Fibroblast of lung (primary cell): Measurements from ENCODE around the gene SPRYD3. TPM values are rescaled to one million over a fixed set of nuclear protein-coding genes. Genes with fewer than 3 reads are reported as not detected.
"Not testable (repeated sequence)": the region's sequence is repeated elsewhere in the genome, so short reads cannot be mapped to it uniquely, and the experiment has no call there.

Experiments
- DNase-seq, 2 donors: peaks; one replicate each; pipeline versions ENCODE4 v3.0.0 to v3.0.0-alpha.2; 2010; ENCODE audit warnings: low read depth in 2 of 2
- H2AFZ ChIP-seq: 2 replicates; pipeline ENCODE4 v1.5.1; 2012; ENCODE audit warnings: low read length, control low read depth, inconsistent platforms
- H3K27ac ChIP-seq: 2 replicates; pipeline ENCODE4 v1.5.1; 2011; ENCODE audit warnings: low read length, control low read depth; ENCODE audit not compliant: insufficient read depth
- H3K27me3 ChIP-seq: 2 replicates; pipeline ENCODE4 v1.5.1; 2011; ENCODE audit warnings: mild to moderate bottlenecking, low read length; ENCODE audit not compliant: control insufficient read depth, insufficient read depth
- H3K36me3 ChIP-seq: 2 replicates; pipeline ENCODE4 v1.5.1; 2011; ENCODE audit warnings: low read length; ENCODE audit not compliant: control insufficient read depth, insufficient read depth
- H3K4me1 ChIP-seq: 2 replicates; pipeline ENCODE4 v1.5.1; 2011; ENCODE audit warnings: low read length; ENCODE audit not compliant: control insufficient read depth, insufficient read depth; ENCODE audit errors: extremely low read depth
- H3K4me2 ChIP-seq: 2 replicates; pipeline ENCODE4 v1.5.1; 2011; ENCODE audit warnings: low read length, control low read depth; ENCODE audit not compliant: insufficient read depth; ENCODE audit errors: extremely low read depth
- H3K4me3 ChIP-seq, 4 experiments: fragments of 200-600 bp in 1 of 4; sonication (generic) in 1 of 4; replicated peaks in 1 of 4; 2 replicates each; pipeline ENCODE4 v1.5.1; 2011 to 2016; ENCODE audit warnings: low read length in 4 of 4, low read depth in 3 of 4, mild to moderate bottlenecking in 3 of 4, control low read depth in 2 of 4, inconsistent platforms in 1 of 4, mixed read lengths in 1 of 4; ENCODE audit not compliant: insufficient read depth in 1 of 4; ENCODE audit errors: control extremely low read depth in 1 of 4
- H3K79me2 ChIP-seq: 2 replicates; pipeline ENCODE4 v1.5.1; 2012; ENCODE audit warnings: mild to moderate bottlenecking, low read length, inconsistent platforms; ENCODE audit not compliant: control insufficient read depth, insufficient read depth
- H3K9ac ChIP-seq: 2 replicates; pipeline ENCODE4 v1.5.1; 2011; ENCODE audit warnings: mild to moderate bottlenecking, low read length, control low read depth; ENCODE audit not compliant: insufficient read depth
- H3K9me3 ChIP-seq: 2 replicates; pipeline ENCODE4 v1.5.1; 2012; ENCODE audit warnings: low read depth, low read length; ENCODE audit not compliant: control insufficient read depth, insufficient read depth
- H4K20me1 ChIP-seq: 2 replicates; pipeline ENCODE4 v1.5.1; 2011; ENCODE audit warnings: low read length; ENCODE audit not compliant: control insufficient read depth, insufficient read depth; ENCODE audit errors: extremely low read depth
- EZH2 ChIP-seq: IDR thresholded peaks from 2 replicates; pipeline ENCODE4 v1.5.1; 2012; ENCODE audit warnings: low read length, control low read depth, mild to moderate bottlenecking; ENCODE audit errors: missing control alignments
- polyA plus RNA-seq, 2 donors: library from polyadenylated mRNA; depleted of rRNA in 1 of 2; stranded (reverse) in 1 of 2; unstranded in 1 of 2; fragments of >200 nt; gene quantifications; 2 replicates each; pipeline ENCODE4 v1.2.1, GENCODE V29; 2011 to 2012; ENCODE audit warnings: missing spikeins in 1 of 2
- total RNA-seq: library from RNA; depleted of rRNA; stranded (reverse); fragments of >200 nt; gene quantifications from 2 replicates; pipeline ENCODE4 v1.2.1, GENCODE V29; 2014
- TF ChIP-seq, protein P1 (sequence below), 2 donors: IDR thresholded peaks in 1 of 2; conservative IDR thresholded peaks in 1 of 2; 1 replicate in 1 of 2; 2 replicates in 1 of 2; pipeline ENCODE4 v1.5.1; 2011 to 2012; ENCODE audit warnings: low read length in 2 of 2, control low read depth in 1 of 2, inconsistent platforms in 1 of 2, low read depth in 1 of 2, mild to moderate bottlenecking in 1 of 2

The SPRYD3 gene
- total and polyA plus RNA-seq, 2 donors (not counting 1 experiment from before 2014, with no cell fraction given): 18.2 to 23.3 TPM

- Histone ChIP-seq H2AFZ (no peak overlapping the region), H3K4me3 (no peak overlapping the region), H4K20me1 (no peaks in the 10 kb centered on the region), H3K9ac (no peak overlapping the region), H3K79me2 (no peaks in the 10 kb centered on the region), H3K4me2 (no peak overlapping the region), H3K27me3 (no peaks in the 10 kb centered on the region), H3K4me1 (no peaks in the 10 kb centered on the region), H3K27ac (no peak overlapping the region), H3K36me3 (no peaks in the 10 kb centered on the region), H3K9me3 (no peaks in the 10 kb centered on the region)
- DNase-seq: no peak
- TF ChIP-seq, protein P1, sequence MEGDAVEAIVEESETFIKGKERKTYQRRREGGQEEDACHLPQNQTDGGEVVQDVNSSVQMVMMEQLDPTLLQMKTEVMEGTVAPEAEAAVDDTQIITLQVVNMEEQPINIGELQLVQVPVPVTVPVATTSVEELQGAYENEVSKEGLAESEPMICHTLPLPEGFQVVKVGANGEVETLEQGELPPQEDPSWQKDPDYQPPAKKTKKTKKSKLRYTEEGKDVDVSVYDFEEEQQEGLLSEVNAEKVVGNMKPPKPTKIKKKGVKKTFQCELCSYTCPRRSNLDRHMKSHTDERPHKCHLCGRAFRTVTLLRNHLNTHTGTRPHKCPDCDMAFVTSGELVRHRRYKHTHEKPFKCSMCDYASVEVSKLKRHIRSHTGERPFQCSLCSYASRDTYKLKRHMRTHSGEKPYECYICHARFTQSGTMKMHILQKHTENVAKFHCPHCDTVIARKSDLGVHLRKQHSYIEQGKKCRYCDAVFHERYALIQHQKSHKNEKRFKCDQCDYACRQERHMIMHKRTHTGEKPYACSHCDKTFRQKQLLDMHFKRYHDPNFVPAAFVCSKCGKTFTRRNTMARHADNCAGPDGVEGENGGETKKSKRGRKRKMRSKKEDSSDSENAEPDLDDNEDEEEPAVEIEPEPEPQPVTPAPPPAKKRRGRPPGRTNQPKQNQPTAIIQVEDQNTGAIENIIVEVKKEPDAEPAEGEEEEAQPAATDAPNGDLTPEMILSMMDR (conservative IDR thresholded peaks at IDR 0.05 in 1 of 2, IDR thresholded peaks at IDR 0.05 in 1 of 2; ENCODE audit: low read depth in 1 of 2, low read length in 2 of 2): no peak
- TF ChIP-seq EZH2: no peak
These were observed 34.8 kb upstream of the SPRYD3 start for GRCh38 chr12:53113951-53114350.

DNA sequence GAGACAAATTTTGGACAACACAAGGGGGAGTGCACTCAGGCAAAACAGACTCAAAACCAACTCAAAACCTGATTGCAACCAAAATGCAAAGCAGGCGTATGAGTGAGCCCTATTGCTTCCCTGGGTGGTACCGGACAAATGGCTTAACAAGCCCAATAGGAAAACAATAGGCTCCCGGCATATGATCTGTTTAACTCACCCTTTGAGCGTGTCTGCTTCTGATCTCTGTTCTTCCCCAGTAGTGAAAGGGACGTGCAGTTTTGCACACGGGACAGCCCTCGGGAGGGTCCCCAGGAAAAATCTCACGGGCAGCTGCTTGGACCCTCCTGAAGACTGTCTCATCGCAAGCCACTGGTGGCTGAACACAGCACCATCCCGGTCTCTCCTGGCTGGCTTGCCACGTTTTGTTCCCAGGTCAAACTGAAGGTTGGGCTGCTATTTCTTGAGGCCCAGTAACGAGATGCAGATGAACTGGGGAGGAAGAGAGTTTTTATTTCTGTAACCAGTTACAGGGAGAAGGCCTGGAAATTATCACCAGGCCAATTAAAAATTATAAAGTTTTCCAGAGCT lies 34.0 kb upstream of the SPRYD3 start:
- H3K27me3 ChIP-seq: no peaks in the 10 kb centered on the region
- no peaks in the 10 kb centered on the region for H3K9me3 ChIP-seq
- H2AFZ ChIP-seq: no peak overlapping the region
- H3K36me3 ChIP-seq: no peaks in the 10 kb centered on the region
- no peak overlapping the region for H3K9ac ChIP-seq
- H3K27ac ChIP-seq: no peak overlapping the region
- no peak overlapping the region for H3K4me2 ChIP-seq
- DNase-seq: no peak
- no peaks in the 10 kb centered on the region for H3K79me2 ChIP-seq
- H4K20me1 ChIP-seq: no peaks in the 10 kb centered on the region
- H3K4me1 ChIP-seq: no peaks in the 10 kb centered on the region
- TF ChIP-seq, protein P1 (conservative IDR thresholded peaks at IDR 0.05 in 1 of 2, IDR thresholded peaks at IDR 0.05 in 1 of 2; ENCODE audit: low read depth in 1 of 2, low read length in 2 of 2): no peak
- TF ChIP-seq EZH2: no peak
- no peak overlapping the region for H3K4me3 ChIP-seq

GRCh38 chr12:53112431-53112830 lies 33.2 kb upstream of the SPRYD3 start:
- H3K27ac ChIP-seq, H3K4me1 ChIP-seq, H3K4me3 ChIP-seq, H2AFZ ChIP-seq, H3K4me2 ChIP-seq, H4K20me1 ChIP-seq, DNase-seq, H3K27me3 ChIP-seq, H3K79me2 ChIP-seq, H3K36me3 ChIP-seq, H3K9ac ChIP-seq, H3K9me3 ChIP-seq: not testable (repeated sequence)
